NCI-H510A (cell line): Measurements from ENCODE around the gene SOX10.
"Not testable (repeated sequence)": the region's sequence is repeated elsewhere in the genome, so short reads cannot be mapped to it uniquely, and the experiment has no call there.

ENCODE experiments used
- DNase-seq: peaks from one replicate; lab custom pipeline; 2025; lab: John Stamatoyannopoulos, UW

SOX10 gene

GRCh38 chr22:37985751-37986281 lies 1.5 kb upstream of the SOX10 start:
- DNase-seq = no peak

- DNase-seq = no peak
Measured at GRCh38 chr22:37985050-37985585, 763 bp upstream of the SOX10 start.

GRCh38 chr22:37982938-37983859 lies 1.2 kb downstream of the SOX10 start:
- DNase-seq = no peak

GRCh38 chr22:37982151-37982785 lies 2.1 kb downstream of the SOX10 start:
- DNase-seq = no peak

GRCh38 chr22:37981282-37982011 lies 2.9 kb downstream of the SOX10 start:
- no peak for DNase-seq

GRCh38 chr22:37979782-37980181 lies 4.6 kb downstream of the SOX10 start:
- DNase-seq = no peak

GRCh38 chr22:37976547-37976946 lies 7.8 kb downstream of the SOX10 start:
- DNase-seq = no peak

GRCh38 chr22:37976022-37976421 lies 8.3 kb downstream of the SOX10 start:
- DNase-seq = not testable (repeated sequence)

- no peak for DNase-seq
Measured at GRCh38 chr22:37975153-37975552, 9.2 kb downstream of the SOX10 start.

GRCh38 chr22:37973271-37974170 lies 10.8 kb downstream of the SOX10 start:
- no peak for DNase-seq

GRCh38 chr22:37972527-37972926 lies 11.8 kb downstream of the SOX10 start:
- DNase-seq = no peak

- no peak for DNase-seq
Measured at GRCh38 chr22:37971475-37972434, 12.6 kb downstream of the SOX10 start.

GRCh38 chr22:37970864-37971263 lies 13.5 kb downstream of the SOX10 start:
- DNase-seq = no peak

GRCh38 chr22:37968452-37969251 lies 15.7 kb downstream of the SOX10 start:
- no peak for DNase-seq

- DNase-seq = no peak
Measured at GRCh38 chr22:37967637-37968451, 16.5 kb downstream of the SOX10 start.

- no peak for DNase-seq
Measured at GRCh38 chr22:37967147-37967546, 17.2 kb downstream of the SOX10 start.

- DNase-seq = no peak
Measured at GRCh38 chr22:37965940-37966664, 18.3 kb downstream of the SOX10 start.
